ENCODE measurements around the gene GPR146.
A peak's percentile ranks its signal among the peaks of the same experiment; 100 is the strongest.

The GPR146 gene

DNA sequence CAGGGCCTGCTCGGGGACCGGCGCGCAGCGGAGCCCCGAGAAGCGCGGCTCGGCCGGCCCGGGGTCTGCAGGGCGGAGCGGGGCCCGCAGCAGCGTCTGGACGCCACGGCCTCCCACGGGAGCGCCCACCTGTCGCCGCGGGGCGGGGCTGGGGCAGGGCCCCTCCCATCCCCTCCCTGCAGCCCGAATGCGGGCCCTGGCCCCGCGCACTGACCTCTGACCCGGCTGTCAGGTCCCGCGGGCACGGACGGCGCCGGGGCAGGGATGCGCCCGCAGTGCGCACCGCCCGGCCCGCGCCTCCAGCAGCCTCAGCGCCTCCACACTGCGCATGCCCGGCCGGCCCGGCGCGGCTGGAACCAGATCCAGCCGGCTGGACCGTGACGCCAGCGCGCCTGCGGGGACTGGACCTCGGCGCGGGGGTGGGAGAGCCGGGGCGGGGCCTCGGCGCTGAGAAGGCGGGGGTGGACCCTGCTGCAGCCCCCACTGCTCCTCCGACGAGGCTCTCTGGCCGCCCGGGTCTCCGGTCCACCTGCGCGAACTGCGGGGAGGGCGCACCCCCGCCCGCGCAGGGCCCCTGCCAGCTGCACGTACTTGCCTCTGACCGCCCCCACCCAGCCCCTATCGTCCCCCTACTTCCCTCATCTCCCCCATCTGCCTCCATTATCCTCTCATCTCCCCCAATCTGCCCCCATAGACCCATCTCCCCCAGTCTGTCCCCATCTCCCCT is 16.1 kb upstream of the GPR146 start:
- TF ChIP-seq ARNTL (CRISPR knock-in tag; IDR thresholded peaks at IDR 0.05; ENCODE audit: borderline replicate concordance, low read depth) (no peak), RARB (CRISPR knock-in tag; IDR thresholded peaks at IDR 0.05) (no peak), SNAI2 (CRISPR knock-in tag; IDR thresholded peaks at IDR 0.05) (0 out of 2 replicates have a peak, but pooled peaks have one; percentile 37)
- TF ChIP-seq, protein P1, sequence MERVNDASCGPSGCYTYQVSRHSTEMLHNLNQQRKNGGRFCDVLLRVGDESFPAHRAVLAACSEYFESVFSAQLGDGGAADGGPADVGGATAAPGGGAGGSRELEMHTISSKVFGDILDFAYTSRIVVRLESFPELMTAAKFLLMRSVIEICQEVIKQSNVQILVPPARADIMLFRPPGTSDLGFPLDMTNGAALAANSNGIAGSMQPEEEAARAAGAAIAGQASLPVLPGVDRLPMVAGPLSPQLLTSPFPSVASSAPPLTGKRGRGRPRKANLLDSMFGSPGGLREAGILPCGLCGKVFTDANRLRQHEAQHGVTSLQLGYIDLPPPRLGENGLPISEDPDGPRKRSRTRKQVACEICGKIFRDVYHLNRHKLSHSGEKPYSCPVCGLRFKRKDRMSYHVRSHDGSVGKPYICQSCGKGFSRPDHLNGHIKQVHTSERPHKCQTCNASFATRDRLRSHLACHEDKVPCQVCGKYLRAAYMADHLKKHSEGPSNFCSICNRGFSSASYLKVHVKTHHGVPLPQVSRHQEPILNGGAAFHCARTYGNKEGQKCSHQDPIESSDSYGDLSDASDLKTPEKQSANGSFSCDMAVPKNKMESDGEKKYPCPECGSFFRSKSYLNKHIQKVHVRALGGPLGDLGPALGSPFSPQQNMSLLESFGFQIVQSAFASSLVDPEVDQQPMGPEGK (CRISPR knock-in tag; IDR thresholded peaks at IDR 0.05; ENCODE audit: borderline replicate concordance), result peak; percentile 88; the same call in 1 of the 2 replicates
- peak; percentile 86 for ATAC-seq

DNA sequence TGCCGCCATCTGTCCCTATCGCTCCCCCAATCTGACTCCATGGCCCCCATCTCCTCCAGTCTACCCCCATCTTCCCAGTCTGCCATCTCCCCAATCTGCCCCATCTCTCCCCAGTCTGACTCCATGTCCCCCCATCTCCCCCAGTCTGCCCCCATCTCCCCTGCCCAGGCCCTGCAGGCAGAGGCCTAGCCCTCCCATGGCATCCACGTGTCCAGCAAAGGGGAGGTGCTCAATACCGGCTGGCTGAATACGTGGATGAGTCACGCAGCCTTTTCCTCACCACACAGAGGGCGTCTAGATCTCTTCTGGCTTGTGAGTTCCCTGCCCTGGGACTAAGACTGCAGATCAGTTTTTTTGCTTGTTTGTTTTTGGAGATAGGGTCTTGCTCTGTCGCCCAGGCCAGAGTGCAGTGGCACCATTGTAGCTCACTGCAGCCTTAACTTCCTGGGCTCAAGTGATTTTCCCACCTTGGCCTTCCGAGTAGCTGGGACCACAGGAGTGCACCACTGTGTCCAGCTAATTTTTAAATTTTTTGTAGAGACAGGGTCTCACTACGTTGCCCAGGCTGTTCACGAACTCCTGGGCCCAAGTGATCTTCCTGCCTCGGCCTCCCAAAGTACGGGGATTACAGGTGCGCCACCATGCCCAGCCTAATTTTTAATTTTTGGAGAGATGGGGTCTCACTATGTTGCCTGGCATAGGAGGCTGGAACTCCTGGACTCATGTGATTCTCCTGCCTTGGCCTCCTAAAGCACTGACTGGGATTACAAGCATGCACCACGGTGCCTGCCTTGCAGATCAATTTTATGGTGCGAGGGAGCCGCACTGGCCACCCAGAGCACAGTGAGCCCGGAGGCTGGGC is 15.3 kb upstream of the GPR146 start:
- peak; percentile 94 for ATAC-seq
- no peak for TF ChIP-seq CSDC2 (CRISPR knock-in tag; IDR thresholded peaks at IDR 0.05)

DNA sequence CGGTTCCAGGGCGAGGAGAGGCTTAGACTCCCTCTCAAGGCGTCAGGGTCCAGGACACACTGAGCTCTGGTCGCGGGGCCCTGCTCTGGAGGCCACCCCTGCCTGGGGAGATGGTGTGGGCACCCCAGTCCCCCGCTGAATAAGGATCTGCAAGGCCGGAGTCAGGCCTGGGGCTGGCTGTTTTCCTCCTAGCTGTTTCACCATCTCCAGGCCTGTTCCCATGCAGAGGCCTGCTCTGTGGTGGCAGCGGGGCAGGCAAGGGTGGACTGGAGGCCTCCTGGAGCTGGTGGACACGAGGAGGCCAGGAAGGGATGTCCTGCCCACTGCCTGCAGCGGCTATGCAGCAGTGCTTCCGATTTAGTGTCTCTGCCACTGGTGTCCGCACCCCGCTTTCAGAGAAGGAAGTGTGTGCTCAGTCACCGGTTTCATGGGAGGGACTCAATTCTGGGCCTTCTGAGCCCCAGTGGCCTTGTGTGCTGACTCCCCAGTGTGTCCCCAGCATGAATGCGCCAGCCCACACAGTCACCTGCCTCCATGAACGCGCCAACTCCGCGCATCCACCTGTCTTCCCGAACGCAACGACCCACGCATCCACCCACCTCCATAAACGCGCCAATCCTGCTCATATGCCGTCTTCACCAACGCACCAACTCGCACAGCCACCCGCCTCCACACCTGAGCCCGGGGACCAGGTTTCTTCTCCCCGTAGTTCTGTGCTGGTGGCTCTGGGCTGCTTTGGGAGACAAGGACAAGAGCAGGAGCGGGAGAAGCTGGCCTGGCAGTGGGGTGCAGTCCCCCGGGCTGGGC is 14.5 kb upstream of the GPR146 start:
- no peak for TF ChIP-seq ZNF565 (CRISPR knock-in tag; conservative IDR thresholded peaks at IDR 0.05; ENCODE audit: low read depth)
- TF ChIP-seq, protein P2, sequence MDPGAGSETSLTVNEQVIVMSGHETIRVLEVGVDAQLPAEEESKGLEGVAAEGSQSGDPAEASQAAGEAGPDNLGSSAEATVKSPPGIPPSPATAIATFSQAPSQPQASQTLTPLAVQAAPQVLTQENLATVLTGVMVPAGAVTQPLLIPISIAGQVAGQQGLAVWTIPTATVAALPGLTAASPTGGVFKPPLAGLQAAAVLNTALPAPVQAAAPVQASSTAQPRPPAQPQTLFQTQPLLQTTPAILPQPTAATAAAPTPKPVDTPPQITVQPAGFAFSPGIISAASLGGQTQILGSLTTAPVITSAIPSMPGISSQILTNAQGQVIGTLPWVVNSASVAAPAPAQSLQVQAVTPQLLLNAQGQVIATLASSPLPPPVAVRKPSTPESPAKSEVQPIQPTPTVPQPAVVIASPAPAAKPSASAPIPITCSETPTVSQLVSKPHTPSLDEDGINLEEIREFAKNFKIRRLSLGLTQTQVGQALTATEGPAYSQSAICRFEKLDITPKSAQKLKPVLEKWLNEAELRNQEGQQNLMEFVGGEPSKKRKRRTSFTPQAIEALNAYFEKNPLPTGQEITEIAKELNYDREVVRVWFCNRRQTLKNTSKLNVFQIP (CRISPR knock-in tag; IDR thresholded peaks at IDR 0.05; ENCODE audit: borderline replicate concordance, low read depth), result no peak
- TF ChIP-seq BACH2 (CRISPR knock-in tag; IDR thresholded peaks at IDR 0.05; ENCODE audit: borderline replicate concordance), result no peak
- no peak for TF ChIP-seq ZNF8 (CRISPR knock-in tag; IDR thresholded peaks at IDR 0.05)
- TF ChIP-seq, protein P3, sequence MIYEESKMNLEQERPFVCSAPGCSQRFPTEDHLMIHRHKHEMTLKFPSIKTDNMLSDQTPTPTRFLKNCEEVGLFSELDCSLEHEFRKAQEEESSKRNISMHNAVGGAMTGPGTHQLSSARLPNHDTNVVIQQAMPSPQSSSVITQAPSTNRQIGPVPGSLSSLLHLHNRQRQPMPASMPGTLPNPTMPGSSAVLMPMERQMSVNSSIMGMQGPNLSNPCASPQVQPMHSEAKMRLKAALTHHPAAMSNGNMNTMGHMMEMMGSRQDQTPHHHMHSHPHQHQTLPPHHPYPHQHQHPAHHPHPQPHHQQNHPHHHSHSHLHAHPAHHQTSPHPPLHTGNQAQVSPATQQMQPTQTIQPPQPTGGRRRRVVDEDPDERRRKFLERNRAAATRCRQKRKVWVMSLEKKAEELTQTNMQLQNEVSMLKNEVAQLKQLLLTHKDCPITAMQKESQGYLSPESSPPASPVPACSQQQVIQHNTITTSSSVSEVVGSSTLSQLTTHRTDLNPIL (CRISPR knock-in tag; IDR thresholded peaks at IDR 0.05; ENCODE audit: low read depth), result no peak
- TF ChIP-seq ZC3H10 (CRISPR knock-in tag; IDR thresholded peaks at IDR 0.05), result no peak
- no peak for TF ChIP-seq CSDC2 (CRISPR knock-in tag; IDR thresholded peaks at IDR 0.05)
- no peak for TF ChIP-seq ARNTL (CRISPR knock-in tag; IDR thresholded peaks at IDR 0.05; ENCODE audit: borderline replicate concordance, low read depth)
- ATAC-seq, result no peak

DNA sequence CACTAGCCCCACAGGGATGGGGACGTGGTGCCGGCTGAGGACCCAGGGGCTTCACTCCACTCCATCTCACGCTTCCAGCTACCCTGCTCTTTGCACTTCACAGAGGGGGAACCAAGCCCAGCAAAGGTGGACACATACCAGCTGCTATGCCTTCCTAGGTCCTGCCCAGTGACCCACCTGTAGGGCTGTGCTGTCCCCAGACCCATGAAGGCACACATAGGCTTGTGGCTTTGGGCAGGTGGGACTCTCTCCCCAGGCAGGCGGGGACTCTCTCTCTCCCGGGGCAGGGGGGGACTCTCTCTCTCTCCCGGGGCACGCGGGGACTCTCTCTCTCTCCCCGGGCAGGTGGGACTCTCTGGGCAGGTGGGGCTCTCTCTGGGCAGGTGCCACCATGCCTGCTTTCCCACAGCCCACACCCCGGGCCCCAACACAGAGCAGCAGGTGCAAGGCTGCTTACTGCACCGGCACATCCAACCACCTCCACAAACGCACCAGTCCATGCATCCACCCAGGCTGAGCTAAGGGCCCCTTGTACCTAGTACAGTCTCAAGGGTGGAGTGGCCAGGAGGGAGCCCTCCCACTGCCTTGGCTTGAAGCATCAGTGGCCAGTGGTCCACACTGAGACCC is 13.8 kb upstream of the GPR146 start:
- ATAC-seq, result no peak
- TF ChIP-seq, protein P4, sequence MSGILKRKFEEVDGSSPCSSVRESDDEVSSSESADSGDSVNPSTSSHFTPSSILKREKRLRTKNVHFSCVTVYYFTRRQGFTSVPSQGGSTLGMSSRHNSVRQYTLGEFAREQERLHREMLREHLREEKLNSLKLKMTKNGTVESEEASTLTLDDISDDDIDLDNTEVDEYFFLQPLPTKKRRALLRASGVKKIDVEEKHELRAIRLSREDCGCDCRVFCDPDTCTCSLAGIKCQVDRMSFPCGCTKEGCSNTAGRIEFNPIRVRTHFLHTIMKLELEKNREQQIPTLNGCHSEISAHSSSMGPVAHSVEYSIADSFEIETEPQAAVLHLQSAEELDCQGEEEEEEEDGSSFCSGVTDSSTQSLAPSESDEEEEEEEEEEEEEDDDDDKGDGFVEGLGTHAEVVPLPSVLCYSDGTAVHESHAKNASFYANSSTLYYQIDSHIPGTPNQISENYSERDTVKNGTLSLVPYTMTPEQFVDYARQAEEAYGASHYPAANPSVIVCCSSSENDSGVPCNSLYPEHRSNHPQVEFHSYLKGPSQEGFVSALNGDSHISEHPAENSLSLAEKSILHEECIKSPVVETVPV (CRISPR knock-in tag; IDR thresholded peaks at IDR 0.05), result no peak
- TF ChIP-seq ISL1 (CRISPR knock-in tag; IDR thresholded peaks at IDR 0.05), result no peak
- no peak for TF ChIP-seq TCF4 (CRISPR knock-in tag; IDR thresholded peaks at IDR 0.05; ENCODE audit: borderline replicate concordance)
- TF ChIP-seq RARB (CRISPR knock-in tag; IDR thresholded peaks at IDR 0.05), result no peak
- no peak for TF ChIP-seq PPARA (CRISPR knock-in tag; IDR thresholded peaks at IDR 0.05; ENCODE audit: borderline replicate concordance)
- TF ChIP-seq, protein P1 (CRISPR knock-in tag; IDR thresholded peaks at IDR 0.05; ENCODE audit: borderline replicate concordance), result no peak
- TF ChIP-seq, protein P5, sequence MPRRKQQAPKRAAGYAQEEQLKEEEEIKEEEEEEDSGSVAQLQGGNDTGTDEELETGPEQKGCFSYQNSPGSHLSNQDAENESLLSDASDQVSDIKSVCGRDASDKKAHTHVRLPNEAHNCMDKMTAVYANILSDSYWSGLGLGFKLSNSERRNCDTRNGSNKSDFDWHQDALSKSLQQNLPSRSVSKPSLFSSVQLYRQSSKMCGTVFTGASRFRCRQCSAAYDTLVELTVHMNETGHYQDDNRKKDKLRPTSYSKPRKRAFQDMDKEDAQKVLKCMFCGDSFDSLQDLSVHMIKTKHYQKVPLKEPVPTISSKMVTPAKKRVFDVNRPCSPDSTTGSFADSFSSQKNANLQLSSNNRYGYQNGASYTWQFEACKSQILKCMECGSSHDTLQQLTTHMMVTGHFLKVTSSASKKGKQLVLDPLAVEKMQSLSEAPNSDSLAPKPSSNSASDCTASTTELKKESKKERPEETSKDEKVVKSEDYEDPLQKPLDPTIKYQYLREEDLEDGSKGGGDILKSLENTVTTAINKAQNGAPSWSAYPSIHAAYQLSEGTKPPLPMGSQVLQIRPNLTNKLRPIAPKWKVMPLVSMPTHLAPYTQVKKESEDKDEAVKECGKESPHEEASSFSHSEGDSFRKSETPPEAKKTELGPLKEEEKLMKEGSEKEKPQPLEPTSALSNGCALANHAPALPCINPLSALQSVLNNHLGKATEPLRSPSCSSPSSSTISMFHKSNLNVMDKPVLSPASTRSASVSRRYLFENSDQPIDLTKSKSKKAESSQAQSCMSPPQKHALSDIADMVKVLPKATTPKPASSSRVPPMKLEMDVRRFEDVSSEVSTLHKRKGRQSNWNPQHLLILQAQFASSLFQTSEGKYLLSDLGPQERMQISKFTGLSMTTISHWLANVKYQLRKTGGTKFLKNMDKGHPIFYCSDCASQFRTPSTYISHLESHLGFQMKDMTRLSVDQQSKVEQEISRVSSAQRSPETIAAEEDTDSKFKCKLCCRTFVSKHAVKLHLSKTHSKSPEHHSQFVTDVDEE (CRISPR knock-in tag; IDR thresholded peaks at IDR 0.05), result no peak
- TF ChIP-seq BACH2 (CRISPR knock-in tag; IDR thresholded peaks at IDR 0.05; ENCODE audit: borderline replicate concordance), result no peak
- TF ChIP-seq GLIS3 (CRISPR knock-in tag; IDR thresholded peaks at IDR 0.05), result no peak
- no peak for TF ChIP-seq ZC3H10 (CRISPR knock-in tag; IDR thresholded peaks at IDR 0.05)
- no peak for TF ChIP-seq ZFP30 (CRISPR knock-in tag; IDR thresholded peaks at IDR 0.05)
